IPS DF 19.7 (cell line): ENCODE results near the gene ZCCHC3.
"Not testable (repeated sequence)": the region's sequence is repeated elsewhere in the genome, so short reads cannot be mapped to it uniquely, and the experiment has no call there.

Experiments
- DNase-seq: peaks from one replicate; pipeline ENCODE4 v3.0.0-alpha.2; 2013; ENCODE audit warnings: low read depth, low spot score

ZCCHC3 gene

DNA sequence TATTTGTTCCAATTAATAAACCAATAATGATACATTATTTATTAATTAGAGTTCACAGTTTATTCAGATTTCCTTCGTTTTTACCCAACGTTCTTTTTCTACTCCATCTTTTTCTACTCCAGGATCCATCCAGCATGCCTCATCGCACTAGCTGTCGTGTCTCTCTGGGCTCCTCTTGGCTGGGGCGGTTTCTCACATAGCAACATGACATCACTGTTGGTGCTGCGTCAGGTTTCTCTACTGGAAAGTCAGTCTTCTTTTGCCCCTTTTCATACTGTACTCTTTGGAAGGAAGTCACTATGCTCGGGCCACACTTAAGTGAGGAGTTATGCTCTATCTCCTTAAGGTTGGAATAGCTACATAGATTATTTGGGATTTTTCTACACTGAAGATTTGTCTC is 14.2 kb downstream of the ZCCHC3 start:
- DNase-seq = no peak

DNA sequence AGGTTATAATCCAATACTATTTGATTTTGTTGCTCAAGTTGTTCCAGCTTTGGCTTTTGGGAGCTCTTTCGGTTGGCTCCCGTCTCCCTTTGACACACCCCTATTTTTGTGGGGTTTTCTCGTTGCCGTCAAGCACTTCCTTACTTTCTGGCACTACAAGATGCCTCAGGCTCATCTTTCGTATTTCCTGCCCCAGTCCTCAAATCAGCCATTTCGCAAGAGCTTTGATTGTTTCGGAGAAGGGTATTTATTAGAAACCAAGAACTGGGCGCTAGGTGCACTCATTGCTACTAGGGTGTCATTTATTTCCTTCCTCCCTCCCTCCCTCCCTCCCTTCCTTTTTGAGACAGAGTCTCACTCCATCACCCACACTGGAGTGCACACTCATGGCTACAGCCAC is 14.7 kb downstream of the ZCCHC3 start:
- DNase-seq = no peak

DNA sequence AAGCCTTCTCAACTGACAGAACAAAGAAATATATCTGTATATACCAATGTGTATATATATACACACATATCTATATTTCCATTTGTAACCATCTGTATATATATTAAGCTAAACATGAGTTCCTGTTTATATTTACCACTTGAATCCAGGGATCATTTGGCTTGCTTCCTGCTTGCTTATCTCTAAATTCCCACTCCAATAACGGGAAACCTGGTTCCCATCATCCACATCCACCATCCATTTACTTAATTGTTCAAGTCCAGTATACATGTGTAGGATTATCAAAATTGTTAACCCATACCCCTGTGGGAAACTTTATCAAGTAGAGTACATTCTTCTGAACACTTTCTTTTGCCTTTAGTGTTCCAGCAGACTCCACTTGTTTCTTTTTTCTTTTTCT is 15.5 kb downstream of the ZCCHC3 start:
- no peak for DNase-seq

DNA sequence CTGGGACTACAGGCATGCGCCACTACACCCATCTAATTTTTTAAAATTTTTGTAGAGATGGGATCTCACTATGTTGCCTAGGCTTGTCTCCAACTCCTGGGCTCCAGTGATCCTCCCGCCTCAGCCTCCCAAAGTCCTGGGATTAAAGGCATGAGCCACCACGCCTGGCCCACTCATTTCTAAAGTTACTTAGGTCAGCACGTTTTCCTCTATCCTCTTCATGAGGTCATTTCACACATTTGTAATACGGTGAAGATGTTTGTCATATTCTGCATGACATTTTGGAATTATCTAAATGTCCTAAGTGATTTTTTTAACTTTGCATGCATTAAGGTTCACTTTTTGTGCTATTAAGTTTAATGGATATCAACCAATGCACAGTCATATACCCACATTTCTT is 16.0 kb downstream of the ZCCHC3 start:
- DNase-seq = no peak

DNA sequence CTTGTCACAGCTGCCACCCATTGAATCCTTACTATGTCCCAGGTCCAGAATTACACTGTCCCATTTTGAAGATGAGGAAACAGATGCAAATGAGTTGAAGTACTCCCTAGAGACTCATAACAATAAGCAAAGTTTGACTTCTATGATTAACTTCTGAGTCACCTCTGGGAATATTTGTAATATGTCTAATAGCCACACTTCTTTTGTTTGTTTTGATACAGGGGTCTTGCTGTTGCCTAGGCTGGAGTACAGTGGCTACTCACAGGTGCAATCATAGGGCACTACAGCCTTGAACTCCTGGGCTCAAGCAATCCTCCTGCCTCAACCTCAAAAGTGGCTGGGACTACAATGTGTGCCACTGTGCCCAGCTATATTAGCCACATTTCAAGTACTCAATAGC is 16.6 kb downstream of the ZCCHC3 start:
- no peak for DNase-seq

DNA sequence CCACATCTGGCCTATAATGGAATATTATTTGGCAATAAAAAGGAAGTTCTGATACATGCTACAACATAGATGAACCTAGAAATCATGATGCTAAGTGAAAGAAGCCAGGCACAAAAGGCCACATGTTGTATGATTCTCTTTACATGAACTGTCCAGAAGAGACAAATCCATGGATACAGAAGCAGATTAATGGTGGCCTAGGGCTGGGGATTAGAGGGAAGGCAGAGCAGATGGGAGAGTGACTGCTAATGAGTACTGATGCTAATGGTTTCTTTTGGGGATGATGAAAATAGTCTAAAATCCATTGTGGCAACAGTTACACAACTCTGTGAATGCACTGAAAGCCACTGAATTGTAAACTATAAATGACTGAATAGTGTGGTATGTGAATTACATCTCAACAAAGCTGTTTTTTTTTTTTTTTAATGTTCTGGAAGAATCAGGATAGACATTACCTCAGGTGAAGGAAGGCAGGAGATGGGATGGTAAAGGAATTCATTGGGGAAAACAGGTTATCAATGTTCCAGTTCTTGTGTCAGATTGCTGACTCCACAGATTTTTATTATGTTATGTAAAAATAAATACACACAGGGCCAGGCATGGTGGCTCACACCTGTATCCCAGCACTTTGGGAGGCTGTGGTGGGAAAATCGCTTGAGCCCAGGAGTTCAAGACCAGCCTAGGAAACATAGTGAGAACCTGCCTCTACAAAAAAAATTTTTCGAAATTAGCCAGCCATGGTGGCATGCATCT is 19.1 kb downstream of the ZCCHC3 start:
- no peak for DNase-seq

DNA sequence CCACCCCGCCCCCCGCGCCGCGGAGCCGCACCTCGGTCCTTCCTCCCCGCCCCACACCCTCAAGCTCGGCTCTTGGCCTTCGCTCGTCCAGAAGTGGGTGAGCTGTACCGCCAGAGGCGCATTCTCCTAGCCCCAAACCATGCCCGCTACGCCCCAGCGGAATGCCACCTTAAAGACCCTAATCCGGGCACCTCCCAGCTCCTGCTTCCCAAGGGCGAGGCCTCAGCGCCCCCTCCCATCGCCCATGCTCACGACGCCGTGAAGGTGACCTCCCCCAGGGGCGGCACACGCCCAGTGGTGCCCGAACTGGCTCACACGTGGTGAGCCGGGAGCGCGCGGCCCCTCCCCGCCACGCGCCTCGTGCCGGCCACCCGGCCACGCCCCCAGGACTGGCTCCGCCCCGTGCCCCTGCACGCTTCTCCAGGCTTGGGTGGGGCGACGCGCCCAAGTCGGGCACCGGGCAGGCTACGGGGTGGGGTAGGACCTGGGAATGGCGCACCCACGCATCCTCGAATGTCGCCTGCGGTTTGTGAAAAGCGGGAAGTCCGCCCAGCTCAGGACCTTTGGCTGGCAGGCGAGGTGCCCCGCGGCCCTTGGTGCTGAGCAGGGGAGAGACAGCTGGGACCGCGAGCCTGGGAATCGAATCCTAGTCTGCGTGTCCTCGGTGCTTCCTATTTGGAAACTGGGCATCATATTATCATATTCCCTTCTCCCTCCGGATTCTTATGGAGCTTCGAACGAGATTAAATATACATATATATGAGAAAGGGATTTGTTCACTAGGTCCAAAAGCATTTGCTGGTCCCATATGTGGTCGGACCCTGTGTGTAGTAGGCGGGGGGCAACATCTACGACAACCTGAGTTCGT is 27.0 kb downstream of the ZCCHC3 start:
- peak; percentile 85 for DNase-seq

DNA sequence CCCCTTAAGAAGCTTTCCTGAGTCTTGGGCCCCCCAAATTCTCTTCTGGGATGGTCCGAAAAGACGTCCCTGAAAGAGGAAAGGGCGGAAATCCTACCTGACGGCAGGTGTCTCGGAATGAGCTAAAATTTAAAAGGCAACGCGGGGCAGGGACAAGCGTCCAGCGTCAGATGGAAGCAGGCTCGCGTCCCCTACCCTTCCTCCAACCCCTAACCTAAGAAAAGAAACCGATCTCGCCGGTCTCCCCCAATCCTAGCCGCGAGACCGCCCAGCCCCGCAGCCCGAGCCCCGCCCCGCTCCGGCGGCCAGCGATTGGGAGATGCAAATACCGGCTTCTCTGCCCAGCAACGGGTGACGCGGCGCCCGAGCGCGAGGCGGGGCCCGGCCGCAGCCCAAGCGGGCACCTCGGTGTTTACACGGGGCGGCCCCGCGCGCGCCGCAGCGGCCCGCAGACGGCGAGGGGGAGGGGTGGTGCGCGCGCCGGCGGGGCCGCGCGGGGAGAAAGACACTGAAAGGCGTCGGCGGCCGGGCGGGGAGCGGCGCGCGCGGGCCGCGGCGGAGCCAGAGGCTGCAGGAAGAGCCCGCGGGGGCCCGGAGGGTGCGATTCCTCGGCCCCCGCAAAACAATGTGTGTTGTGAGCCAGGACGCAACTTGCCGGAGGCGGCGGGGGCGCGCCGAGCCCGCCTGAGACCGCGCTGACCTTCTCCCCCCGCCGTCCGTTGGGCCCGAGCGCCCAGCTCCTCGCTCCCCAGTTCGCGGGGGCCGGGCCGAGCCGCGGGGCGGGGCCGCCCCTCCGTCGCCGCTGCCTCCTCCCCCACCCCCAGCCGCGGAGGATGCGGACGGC is 27.9 kb downstream of the ZCCHC3 start, which contains the start of gene SOX12:
TSS of gene SOX12 (plus strand) at position 508 of the 844 bp plus-strand sequence. CDS start 373 bp downstream, outside the sequence.
- peak; percentile 83 for DNase-seq

DNA sequence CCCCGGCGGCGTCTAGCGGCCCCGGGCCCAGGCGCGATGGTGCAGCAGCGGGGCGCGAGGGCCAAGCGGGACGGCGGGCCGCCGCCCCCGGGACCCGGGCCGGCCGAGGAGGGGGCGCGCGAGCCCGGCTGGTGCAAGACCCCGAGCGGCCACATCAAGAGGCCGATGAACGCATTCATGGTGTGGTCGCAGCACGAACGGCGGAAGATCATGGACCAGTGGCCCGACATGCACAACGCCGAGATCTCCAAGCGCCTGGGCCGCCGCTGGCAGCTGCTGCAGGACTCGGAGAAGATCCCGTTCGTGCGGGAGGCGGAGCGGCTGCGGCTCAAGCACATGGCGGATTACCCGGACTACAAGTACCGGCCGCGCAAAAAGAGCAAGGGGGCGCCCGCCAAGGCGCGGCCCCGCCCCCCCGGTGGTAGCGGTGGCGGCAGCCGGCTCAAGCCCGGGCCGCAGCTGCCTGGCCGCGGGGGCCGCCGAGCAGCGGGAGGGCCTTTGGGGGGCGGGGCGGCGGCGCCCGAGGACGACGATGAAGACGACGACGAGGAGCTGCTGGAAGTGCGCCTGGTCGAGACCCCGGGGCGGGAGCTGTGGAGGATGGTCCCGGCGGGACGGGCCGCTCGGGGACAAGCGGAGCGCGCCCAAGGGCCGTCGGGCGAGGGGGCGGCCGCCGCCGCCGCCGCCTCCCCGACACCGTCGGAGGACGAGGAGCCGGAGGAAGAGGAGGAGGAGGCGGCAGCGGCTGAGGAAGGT is 28.7 kb downstream of the ZCCHC3 start:
- DNase-seq = no peak

DNA sequence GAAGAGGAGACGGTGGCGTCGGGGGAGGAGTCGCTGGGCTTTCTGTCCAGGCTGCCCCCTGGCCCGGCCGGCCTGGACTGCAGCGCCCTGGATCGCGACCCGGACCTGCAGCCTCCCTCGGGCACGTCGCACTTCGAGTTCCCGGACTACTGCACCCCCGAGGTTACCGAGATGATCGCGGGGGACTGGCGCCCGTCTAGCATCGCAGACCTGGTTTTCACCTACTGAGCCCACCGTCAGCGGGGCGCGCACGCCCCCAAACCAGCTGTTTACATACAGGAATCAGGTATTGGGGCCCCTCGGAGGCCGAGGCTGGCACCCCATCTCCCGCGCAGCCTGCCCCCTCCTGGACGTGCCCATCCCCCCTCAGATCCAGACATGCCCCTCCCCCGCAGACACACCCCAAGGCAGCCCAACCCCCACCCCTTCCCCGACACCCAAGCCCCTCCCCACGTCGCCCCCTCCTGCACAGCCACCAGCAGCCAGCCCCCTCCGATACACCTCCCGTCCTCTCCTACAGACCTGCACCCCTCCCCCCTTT is 29.3 kb downstream of the ZCCHC3 start:
- DNase-seq = peak; percentile 80

DNA sequence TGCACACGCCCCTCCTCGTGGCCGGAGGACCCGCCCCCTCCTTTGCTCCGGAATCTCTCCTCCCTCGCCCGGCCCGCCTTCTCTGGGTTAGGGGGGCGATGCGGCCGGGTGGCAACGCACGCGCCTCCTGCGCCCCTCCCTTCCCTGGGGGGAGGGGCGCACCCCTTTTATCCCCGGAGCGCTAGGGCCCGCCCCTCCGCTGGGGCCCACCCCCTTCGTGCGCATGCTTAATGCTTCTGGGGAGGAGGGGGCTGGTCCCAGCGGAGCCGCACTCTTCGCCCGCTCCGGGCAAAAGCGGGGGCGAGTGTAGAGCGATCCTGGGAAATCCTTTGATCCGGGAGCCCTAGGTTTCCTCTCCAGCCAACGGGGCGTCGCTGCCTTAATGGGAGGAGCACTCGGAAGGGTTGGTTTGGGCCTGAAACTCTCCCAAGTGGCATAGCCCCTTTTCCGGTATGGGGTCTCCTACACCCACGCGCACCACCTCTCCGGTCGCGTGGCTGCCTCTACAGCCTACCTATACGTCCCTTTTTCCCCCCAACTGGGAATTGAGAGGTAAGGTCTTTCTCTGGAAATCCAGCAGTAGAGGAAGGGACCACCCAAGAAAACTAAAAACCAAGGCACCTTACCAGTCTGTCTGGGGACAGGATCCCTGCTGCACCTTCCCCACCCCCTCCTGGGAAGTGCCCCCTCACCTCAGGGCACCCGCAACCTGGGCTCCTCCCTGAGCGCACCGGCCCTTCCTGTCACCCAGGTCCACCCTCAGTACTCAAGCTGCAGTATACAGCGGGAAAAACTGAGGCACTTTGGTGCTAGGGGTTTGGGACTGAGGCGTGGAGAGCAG is 30.0 kb downstream of the ZCCHC3 start:
- DNase-seq = no peak

DNA sequence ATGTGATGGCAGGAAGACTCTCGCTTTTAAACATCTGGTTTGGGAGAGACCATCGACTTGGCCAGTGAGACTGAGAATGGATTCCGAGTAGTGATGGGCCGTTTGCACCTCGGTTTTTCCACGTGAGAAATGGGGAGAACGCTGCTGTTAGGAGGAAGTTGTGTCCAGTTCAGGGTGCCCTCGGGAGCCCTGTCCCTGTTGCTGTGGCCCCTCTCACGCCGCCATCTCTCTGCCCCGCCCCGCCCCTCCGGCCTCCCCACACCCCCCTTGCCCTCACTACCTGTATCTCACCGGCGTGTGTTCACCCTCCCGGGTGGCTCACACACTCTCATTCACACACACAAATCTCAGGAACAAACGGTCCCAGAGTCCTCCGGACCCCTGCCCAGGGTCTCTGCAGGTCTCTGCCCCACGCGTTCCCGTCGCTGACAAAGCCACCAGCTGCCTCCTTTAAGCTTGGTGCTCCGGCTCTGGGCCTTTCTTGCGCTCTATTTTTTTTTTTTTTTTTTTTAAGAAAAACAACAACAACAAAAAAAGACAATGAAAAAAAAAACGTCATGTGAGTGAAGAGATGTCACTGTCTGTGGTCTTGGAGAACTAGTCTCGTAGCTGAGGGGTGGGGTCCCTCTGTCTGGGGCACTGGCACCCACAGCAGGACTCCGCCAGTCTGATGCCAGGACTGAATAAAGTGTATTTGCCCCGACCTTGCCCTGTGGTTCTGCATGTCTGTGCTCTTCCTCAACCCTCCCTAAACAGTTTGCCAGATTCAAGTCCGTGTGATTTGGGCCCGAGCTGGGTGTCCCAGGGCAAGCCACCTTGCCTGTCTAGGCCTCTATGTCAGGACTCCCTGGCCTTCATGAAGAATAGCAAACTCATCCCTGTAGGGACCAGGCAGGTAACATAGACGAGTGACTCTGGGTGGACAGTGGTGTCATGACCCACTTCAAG is 30.9 kb downstream of the ZCCHC3 start:
- no peak for DNase-seq

DNA sequence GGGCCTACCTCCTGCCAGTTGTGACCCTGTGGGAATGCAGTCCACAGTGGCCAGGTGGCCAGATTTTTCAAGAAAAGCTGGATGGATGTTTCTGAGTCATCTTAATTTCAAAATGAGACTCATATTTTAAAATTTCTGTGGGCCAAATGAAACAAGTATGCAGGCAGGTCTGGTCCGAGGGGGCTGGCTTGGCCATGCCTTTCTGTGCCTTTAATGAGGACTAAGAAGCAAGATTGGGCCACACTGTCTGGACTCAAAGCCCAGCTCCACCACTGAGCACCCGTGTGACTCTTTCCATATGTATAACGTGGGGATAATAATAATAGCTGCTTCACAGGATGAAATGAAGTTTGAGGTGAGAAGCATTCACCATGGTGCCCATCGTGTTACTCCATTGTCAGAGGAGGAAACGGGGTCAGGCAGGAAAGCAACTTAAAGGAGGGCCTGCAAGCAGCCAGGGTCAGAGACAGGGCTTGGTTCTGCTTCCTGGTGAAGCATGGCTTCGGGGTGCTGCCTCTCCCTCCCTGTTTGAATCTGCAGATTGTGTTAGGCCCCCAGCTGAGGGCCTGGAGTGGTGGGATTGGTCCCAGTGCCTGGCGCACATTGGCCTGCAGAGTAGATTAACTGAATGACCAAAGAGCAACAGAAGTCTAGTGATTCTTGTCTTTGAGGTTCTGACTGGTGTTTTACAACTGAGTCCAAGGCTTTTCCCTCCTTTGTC is 31.8 kb downstream of the ZCCHC3 start:
- no peak for DNase-seq

DNA sequence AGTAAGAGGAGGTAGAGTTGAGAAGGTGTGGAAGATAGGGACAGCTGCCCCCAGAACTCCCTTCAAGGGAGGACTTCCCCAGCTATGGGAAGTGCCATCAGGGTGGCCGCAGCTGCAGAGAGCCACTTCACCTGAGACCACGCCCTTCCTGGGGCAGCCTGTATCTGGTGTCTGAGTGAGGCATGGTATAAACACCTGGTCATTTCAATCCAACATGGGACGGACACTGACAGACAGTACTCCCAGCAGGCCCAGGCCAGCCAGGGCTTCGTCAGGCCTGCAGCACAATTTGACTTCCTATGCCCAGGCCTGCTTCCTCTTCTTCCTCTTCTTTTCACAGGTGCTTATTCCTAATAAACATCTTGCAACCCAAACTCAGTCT is 32.5 kb downstream of the ZCCHC3 start:
- DNase-seq = no peak

DNA sequence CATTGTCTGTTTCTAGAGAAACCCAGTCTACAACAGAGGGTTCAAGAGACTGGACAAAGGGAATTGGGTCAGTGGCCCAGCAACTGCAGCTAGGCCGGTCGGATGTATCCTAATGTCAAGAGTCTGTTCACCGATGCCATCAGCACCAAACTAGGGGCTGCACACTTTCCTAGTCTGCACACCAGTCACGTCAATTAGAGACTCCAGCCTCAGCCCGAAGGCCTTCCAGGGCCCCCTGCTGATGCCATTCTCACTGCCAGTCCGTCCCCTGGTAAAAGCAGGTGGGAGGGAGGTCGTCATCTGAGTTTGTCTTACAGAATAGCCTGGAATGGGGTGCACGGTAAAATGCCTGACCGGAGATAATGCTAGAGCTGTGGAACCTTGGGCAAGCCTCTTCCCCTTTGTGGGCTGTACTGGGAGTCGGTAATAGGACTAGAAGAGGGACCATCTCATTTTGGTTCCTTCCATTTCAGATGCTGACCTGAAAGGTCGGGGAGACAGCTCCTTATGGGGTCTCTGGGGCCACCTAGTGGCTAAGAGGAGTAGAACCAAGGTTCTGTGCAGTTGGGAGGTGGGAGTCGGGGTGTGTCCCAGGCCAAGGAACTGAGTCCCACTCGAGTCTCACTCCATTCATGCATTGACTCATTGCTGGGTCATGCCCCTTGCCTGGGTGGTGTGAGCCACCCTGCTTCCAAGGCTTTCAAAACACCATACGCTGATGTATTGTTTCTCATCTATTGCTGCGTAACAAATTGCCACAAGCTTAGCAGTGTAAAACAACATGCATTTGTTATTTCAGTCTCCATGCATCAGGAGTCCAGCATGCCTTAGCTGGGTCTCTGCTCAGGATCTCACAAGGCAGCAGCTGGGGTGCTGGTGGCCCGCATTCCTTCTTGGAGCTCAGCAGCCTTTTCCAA is 33.1 kb downstream of the ZCCHC3 start:
- no peak for DNase-seq

DNA sequence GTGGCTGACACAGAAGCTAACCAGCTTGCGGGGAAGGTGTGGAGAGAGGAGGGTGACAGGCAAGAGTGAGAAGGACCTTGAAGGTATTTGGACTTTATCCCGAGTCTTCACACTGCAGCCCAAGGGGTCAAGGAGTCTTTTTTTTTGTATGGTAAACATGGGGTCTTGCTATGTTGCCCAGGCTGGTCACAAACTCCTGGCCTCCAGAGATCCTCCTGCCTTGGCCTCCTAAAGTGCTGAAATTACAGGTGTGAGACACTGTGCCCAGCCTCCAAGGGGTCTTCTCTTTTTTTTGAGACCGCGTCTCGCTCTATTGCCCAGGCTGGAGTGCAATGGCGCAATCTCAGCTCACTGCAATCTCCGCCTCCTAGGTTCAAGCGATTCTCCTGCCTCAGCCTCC is 37.2 kb downstream of the ZCCHC3 start:
- DNase-seq = no peak

DNA sequence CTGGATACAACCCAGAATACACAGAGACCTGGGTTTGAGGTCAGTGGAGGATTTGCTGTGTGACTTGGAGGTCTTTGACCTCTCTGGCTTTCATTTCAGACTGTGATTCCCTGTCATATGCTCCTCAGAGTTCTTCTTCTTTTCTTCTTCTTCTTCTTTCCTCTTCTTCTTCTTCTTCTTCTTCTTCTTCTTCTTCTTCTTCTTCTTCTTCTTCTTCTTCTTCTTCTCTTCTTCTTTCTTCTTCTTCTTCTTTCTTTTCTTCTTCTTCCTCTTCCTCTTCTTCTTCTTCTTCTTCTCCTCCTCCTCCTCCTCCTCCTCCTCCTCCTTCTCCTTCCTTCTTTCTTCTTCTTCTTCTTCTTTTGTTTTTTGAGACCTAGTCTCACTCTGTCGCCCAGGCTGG is 38.7 kb downstream of the ZCCHC3 start:
- not testable (repeated sequence) for DNase-seq
